ENCODE results near the gene DGCR2. TPM values are rescaled to one million over a fixed set of nuclear protein-coding genes. Genes with fewer than 3 reads are reported as not detected.

DGCR2 gene
- polyA plus RNA-seq, 1 donor (not counting 4 experiments of a cell fraction or from before 2014, with no cell fraction given): 23.2 TPM

DNA sequence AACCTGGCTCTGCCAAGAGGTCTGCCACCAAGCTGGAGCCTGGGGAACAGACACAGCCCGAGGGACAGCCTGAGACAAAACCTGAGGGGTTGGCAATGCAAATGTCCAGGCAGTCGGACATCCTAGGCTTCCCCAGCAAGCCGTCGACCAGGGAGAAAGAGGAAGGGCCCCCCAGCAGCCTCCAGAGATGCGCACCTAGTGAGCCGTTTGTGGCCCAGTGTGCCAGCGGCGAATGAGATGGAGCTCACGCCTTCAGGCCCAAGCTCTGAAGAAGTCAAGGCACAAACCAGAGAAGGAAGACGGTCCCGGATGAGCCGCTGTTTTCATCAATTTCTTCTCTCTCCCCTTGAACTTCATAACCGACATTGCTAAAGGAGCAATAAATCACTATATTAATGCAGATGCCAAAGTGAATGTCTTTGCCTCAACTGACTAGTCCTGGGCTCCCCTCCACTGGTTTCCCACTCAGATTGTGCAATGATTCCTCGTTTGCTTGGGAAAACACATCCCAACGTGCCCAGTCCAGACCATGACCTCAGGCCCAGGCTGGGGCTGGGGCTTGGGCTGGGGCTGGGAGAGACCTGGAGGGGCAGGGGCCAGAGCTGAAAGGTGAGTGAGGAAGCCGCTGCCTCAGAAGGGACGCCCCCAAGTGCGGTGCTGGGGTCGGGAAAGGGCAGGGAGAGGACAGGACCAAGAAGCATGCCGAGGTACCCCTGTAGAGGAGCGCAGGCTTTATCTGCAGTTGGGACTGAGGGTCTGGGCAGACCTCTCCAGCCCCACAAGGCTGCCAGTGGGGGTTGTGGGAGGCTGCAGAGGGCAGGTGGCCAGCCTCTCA, 3.5 kb upstream of the DGCR2 start:
- Histone ChIP-seq H3K4me3 (ENCODE audit: control insufficient read depth in 2 of 3, extremely low read depth in 1 of 3, insufficient read depth in 2 of 3, low read depth in 1 of 3, low read length in 3 of 3) (no peak overlapping the region), H2AFZ (ENCODE audit: control insufficient read depth, low read length) (no peak overlapping the region), H3K4me1 (ENCODE audit: control insufficient read depth, extremely low read depth, insufficient read depth, low read length) (peaks cover 29% of the 10 kb centered on the region), H3K36me3 (ENCODE audit: control insufficient read depth in 2 of 2, extremely low read depth in 1 of 2, insufficient read depth in 2 of 2, low read length in 2 of 2) (no peaks in the 10 kb centered on the region), H3K27me3 (ENCODE audit: control insufficient read depth, extremely low read depth, insufficient read depth, low read length) (no peaks in the 10 kb centered on the region), H3K27ac (ENCODE audit: control insufficient read depth, insufficient read depth, low read length) (no peak overlapping the region), H4K20me1 (ENCODE audit: control insufficient read depth, extremely low read depth, insufficient read depth, low read length) (peaks cover 2% of the 10 kb centered on the region), H3K4me2 (ENCODE audit: control insufficient read depth, extremely low read depth, insufficient read depth, low read depth, low read length) (no peak overlapping the region), H3K9ac (ENCODE audit: control insufficient read depth, extremely low read depth, insufficient read depth, low read length) (no peak overlapping the region), H3K79me2 (ENCODE audit: control insufficient read depth, insufficient read depth, low read length) (peaks cover 13% of the 10 kb centered on the region), H3K9me1 (ENCODE audit: control insufficient read depth, extremely low read depth, insufficient read depth, low read length) (peaks cover 4% of the 10 kb centered on the region), H3K9me3 (ENCODE audit: control insufficient read depth, low read depth, low read length) (no peaks in the 10 kb centered on the region)
- dilution Hi-C loops (cut with MboI; ENCODE audit: extremely low pct_ligation_motif_present, low sequenced_read_pairs): no loop called here
- no peak for TF ChIP-seq EZH2 (IDR thresholded peaks at IDR 0.05; ENCODE audit: low read length)
- TF ChIP-seq, protein P1, sequence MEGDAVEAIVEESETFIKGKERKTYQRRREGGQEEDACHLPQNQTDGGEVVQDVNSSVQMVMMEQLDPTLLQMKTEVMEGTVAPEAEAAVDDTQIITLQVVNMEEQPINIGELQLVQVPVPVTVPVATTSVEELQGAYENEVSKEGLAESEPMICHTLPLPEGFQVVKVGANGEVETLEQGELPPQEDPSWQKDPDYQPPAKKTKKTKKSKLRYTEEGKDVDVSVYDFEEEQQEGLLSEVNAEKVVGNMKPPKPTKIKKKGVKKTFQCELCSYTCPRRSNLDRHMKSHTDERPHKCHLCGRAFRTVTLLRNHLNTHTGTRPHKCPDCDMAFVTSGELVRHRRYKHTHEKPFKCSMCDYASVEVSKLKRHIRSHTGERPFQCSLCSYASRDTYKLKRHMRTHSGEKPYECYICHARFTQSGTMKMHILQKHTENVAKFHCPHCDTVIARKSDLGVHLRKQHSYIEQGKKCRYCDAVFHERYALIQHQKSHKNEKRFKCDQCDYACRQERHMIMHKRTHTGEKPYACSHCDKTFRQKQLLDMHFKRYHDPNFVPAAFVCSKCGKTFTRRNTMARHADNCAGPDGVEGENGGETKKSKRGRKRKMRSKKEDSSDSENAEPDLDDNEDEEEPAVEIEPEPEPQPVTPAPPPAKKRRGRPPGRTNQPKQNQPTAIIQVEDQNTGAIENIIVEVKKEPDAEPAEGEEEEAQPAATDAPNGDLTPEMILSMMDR (optimal IDR thresholded peaks at IDR 0.05 in 1 of 3, IDR thresholded peaks at IDR 0.05 in 1 of 3, conservative IDR thresholded peaks at IDR 0.05 in 1 of 3; ENCODE audit: extremely low read depth in 1 of 3, insufficient read depth in 2 of 3, low read length in 3 of 3): no peak
- DNase-seq (ENCODE audit: low read depth, low spot score) (no peak), FAIRE-seq (no peak)

DNA sequence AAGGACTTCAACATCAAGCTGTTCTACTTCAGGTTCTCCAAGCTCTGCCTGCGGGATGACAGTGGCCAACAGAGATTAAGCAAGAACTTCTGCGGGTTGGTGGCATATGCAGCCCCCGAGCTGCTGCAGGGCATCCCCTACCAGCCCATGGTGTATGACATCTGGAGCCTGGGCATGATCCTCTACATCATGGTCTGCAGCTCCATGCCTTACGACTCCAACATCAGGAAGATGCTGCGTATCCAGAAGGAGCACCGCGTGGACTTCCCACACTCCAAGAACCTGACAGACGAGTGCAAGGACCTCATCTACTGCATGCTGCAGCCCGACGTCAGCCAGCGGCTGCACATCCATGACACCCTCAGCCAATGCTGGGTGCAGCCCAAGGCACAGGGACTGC, 2.8 kb upstream of the DGCR2 start:
- Histone ChIP-seq H3K4me1 (ENCODE audit: control insufficient read depth, extremely low read depth, insufficient read depth, low read length) (peaks cover 30% of the 10 kb centered on the region), H2AFZ (ENCODE audit: control insufficient read depth, low read length) (no peak overlapping the region), H3K4me2 (ENCODE audit: control insufficient read depth, extremely low read depth, insufficient read depth, low read depth, low read length) (no peak overlapping the region), H3K9ac (ENCODE audit: control insufficient read depth, extremely low read depth, insufficient read depth, low read length) (no peak overlapping the region), H3K27ac (ENCODE audit: control insufficient read depth, insufficient read depth, low read length) (no peak overlapping the region), H3K79me2 (ENCODE audit: control insufficient read depth, insufficient read depth, low read length) (peaks cover 20% of the 10 kb centered on the region), H4K20me1 (ENCODE audit: control insufficient read depth, extremely low read depth, insufficient read depth, low read length) (peaks cover 5% of the 10 kb centered on the region), H3K4me3 (ENCODE audit: control insufficient read depth in 2 of 3, extremely low read depth in 1 of 3, insufficient read depth in 2 of 3, low read depth in 1 of 3, low read length in 3 of 3) (no peak overlapping the region), H3K9me1 (ENCODE audit: control insufficient read depth, extremely low read depth, insufficient read depth, low read length) (peaks cover 9% of the 10 kb centered on the region), H3K9me3 (ENCODE audit: control insufficient read depth, low read depth, low read length) (no peaks in the 10 kb centered on the region), H3K27me3 (ENCODE audit: control insufficient read depth, extremely low read depth, insufficient read depth, low read length) (no peaks in the 10 kb centered on the region), H3K36me3 (ENCODE audit: control insufficient read depth in 2 of 2, extremely low read depth in 1 of 2, insufficient read depth in 2 of 2, low read length in 2 of 2) (no peaks in the 10 kb centered on the region)
- TF ChIP-seq, protein P1 (optimal IDR thresholded peaks at IDR 0.05 in 1 of 3, IDR thresholded peaks at IDR 0.05 in 1 of 3, conservative IDR thresholded peaks at IDR 0.05 in 1 of 3; ENCODE audit: extremely low read depth in 1 of 3, insufficient read depth in 2 of 3, low read length in 3 of 3): no peak
- TF ChIP-seq EZH2 (IDR thresholded peaks at IDR 0.05; ENCODE audit: low read length): no peak
- dilution Hi-C loops (cut with MboI; ENCODE audit: extremely low pct_ligation_motif_present, low sequenced_read_pairs): no loop called here
- FAIRE-seq (no peak), DNase-seq (ENCODE audit: low read depth, low spot score) (no peak)
